Caco-2 (cell line): ENCODE results near the gene SPATS2L. TPM values are rescaled to one million over a fixed set of nuclear protein-coding genes. Genes with fewer than 3 reads are reported as not detected.
A peak's percentile ranks its signal among the peaks of the same experiment; 100 is the strongest.

Experiments
- BruUV-seq: library from RNA; stranded (reverse); fragments of 400-500 nt; replicated peaks from 2 replicates; lab custom pipeline; 2021; lab: Mats Ljungman, UMichigan
- CTCF ChIA-PET: fragments of 300-600 bp; sonication (Branson Sonifier 250); formaldehyde crosslinking; loops from one replicate; lab custom pipeline; 2022; ENCODE audit warnings: antibody characterized with exemption; lab: Charles Lee
- POLR2A ChIA-PET: fragments of 300-600 bp; sonication (Branson Sonifier 250); formaldehyde crosslinking; loops from one replicate; lab custom pipeline; 2022; ENCODE audit warnings: antibody characterized with exemption; lab: Charles Lee
- DNase-seq, 2 experiments: peaks; one replicate each; pipeline versions ENCODE4 v3.0.0 to v3.0.0-alpha.2; 2020 to 2022
- H3K27me3 ChIP-seq: replicated peaks from 2 replicates; pipeline ENCODE4 v1.6.0; 2011; ENCODE audit warnings: low read length; ENCODE audit not compliant: control insufficient read depth, insufficient read depth
- H3K36me3 ChIP-seq: 2 replicates; pipeline ENCODE4 v1.5.1; 2011; ENCODE audit warnings: low read length; ENCODE audit not compliant: control insufficient read depth, insufficient read depth
- H3K4me1 ChIP-seq: fragments of 250-450 bp; sonication (Bioruptor Pico); 2 replicates; pipeline ENCODE4 v1.5.1; 2020; ENCODE audit warnings: mild to moderate bottlenecking
- H3K4me3 ChIP-seq: 2 replicates; pipeline ENCODE4 v1.5.1; 2011; ENCODE audit warnings: low read depth, mild to moderate bottlenecking, control low read depth, low read length
- H3K9me3 ChIP-seq: fragments of 250-450 bp; sonication (Bioruptor Pico); 2 replicates; pipeline ENCODE4 v1.5.1; 2020; ENCODE audit warnings: mild to moderate bottlenecking, moderate library complexity
- H3K27ac Mint-ChIP-seq: one replicate; pipeline ENCODE4 v1.8.0; 2022; ENCODE audit warnings: mixed read lengths; ENCODE audit not compliant: unreplicated experiment
- H3K27me3 Mint-ChIP-seq: one replicate; pipeline ENCODE4 v1.8.0; 2022; ENCODE audit warnings: mixed read lengths; ENCODE audit not compliant: insufficient read depth, unreplicated experiment
- H3K36me3 Mint-ChIP-seq: one replicate; pipeline ENCODE4 v1.8.0; 2022; ENCODE audit warnings: mild to moderate bottlenecking, mixed read lengths; ENCODE audit not compliant: insufficient read depth, unreplicated experiment
- H3K4me1 Mint-ChIP-seq: one replicate; pipeline ENCODE4 v1.8.0; 2022; ENCODE audit warnings: low read depth, mixed read lengths; ENCODE audit not compliant: unreplicated experiment
- H3K4me3 Mint-ChIP-seq: one replicate; pipeline ENCODE4 v1.8.0; 2022; ENCODE audit warnings: mild to moderate bottlenecking, moderate library complexity, mixed read lengths; ENCODE audit not compliant: unreplicated experiment
- H3K9me3 Mint-ChIP-seq: one replicate; pipeline ENCODE4 v1.8.0; 2022; ENCODE audit warnings: mixed read lengths; ENCODE audit not compliant: unreplicated experiment
- CTCF ChIP-seq, 2 experiments: fragments of 200-600 bp in 1 of 2; IDR thresholded peaks; 1 replicate in 1 of 2; 2 replicates in 1 of 2; pipeline versions ENCODE4 v1.5.1 to v1.8.0; 2011 to 2022; ENCODE audit warnings: antibody characterized with exemption in 1 of 2, control low read depth in 1 of 2, inconsistent platforms in 1 of 2, low read depth in 1 of 2, low read length in 1 of 2, mild to moderate bottlenecking in 1 of 2, moderate library complexity in 1 of 2; ENCODE audit not compliant: insufficient read depth in 1 of 2, severe bottlenecking in 1 of 2, unreplicated experiment in 1 of 2
- intact Hi-C: fragments of 100-400 bp; cut with micrococcal nuclease; formaldehyde crosslinking; loops from one replicate; pipeline ENCODE4 v1.10.0; 2022; ENCODE audit not compliant: unreplicated experiment
- total RNA-seq: library from RNA; stranded (reverse); gene quantifications from 2 replicates; pipeline ENCODE4 v1.2.3, GENCODE V29; 2022

Gene SPATS2L
- total RNA-seq, 1 experiment from 2014 or later = 196 TPM

GRCh38 chr2:200475795-200476194 lies 169.3 kb downstream of the SPATS2L start:
- Mint-ChIP-seq H3K36me3 (peaks cover 89% of the 10 kb centered on the region), H3K9me3 (no peaks in the 10 kb centered on the region), H3K4me3 (no peak overlapping the region), H3K27ac (no peak overlapping the region), H3K27me3 (no peaks in the 10 kb centered on the region), H3K4me1 (peaks cover 20% of the 10 kb centered on the region)
- Histone ChIP-seq H3K9me3 (no peaks in the 10 kb centered on the region), H3K27me3 (no peaks in the 10 kb centered on the region), H3K36me3 (peaks cover 2% of the 10 kb centered on the region), H3K4me1 (peaks cover 25% of the 10 kb centered on the region), H3K4me3 (no peak overlapping the region)
- intact Hi-C loops = no loop called here
- no peak for DNase-seq
- BruUV-seq = no TSS peak
- no peak for TF ChIP-seq CTCF (IDR thresholded peaks at IDR 0.05; ENCODE audit: insufficient read depth in 1 of 2, low read depth in 1 of 2, low read length in 1 of 2, severe bottlenecking in 1 of 2, unreplicated experiment in 1 of 2)
- CTCF ChIA-PET = no interaction called here
- POLR2A ChIA-PET = no interaction called here

- peaks cover 20% of the 10 kb centered on the region for H3K4me1 Mint-ChIP-seq
- no peaks in the 10 kb centered on the region for H3K9me3 Mint-ChIP-seq
- H3K27ac Mint-ChIP-seq = no peak overlapping the region
- POLR2A ChIA-PET = no interaction called here
- Histone ChIP-seq H3K4me1 (peaks cover 32% of the 10 kb centered on the region), H3K36me3 (peaks cover 2% of the 10 kb centered on the region), H3K27me3 (no peaks in the 10 kb centered on the region), H3K4me3 (no peak overlapping the region), H3K9me3 (no peaks in the 10 kb centered on the region)
- H3K4me3 Mint-ChIP-seq = no peak overlapping the region
- BruUV-seq = no TSS peak
- no peak for TF ChIP-seq CTCF (IDR thresholded peaks at IDR 0.05; ENCODE audit: insufficient read depth in 1 of 2, low read depth in 1 of 2, low read length in 1 of 2, severe bottlenecking in 1 of 2, unreplicated experiment in 1 of 2)
- no peaks in the 10 kb centered on the region for H3K27me3 Mint-ChIP-seq
- H3K36me3 Mint-ChIP-seq = peaks cover 91% of the 10 kb centered on the region
- no peak for DNase-seq
- CTCF ChIA-PET = interaction anchor here (1.0 kb wide), 1 partner anchor 37 kb away, joined by 4 read pairs; no protein-coding TSS in a partner anchor
- intact Hi-C loops = no loop called here
Observed at GRCh38 chr2:200476836-200477235, 170.3 kb downstream of the SPATS2L start.

- intact Hi-C loops = no loop called here
- no peak for TF ChIP-seq CTCF (IDR thresholded peaks at IDR 0.05; ENCODE audit: insufficient read depth in 1 of 2, low read depth in 1 of 2, low read length in 1 of 2, severe bottlenecking in 1 of 2, unreplicated experiment in 1 of 2)
- ChIA-PET POLR2A (no interaction called here), CTCF (interaction anchor here (0.6 to 1.0 kb wide), 3 partner anchors 15 to 490 kb away, joined by 3 to 4 read pairs (median 3); no protein-coding TSS in a partner anchor)
- no peaks in the 10 kb centered on the region; the same call in none of the 2 replicates for H3K36me3 ChIP-seq
- H3K27me3 ChIP-seq = no peaks in the 10 kb centered on the region
- Mint-ChIP-seq H3K4me3 (no peak overlapping the region), H3K27ac (no peak overlapping the region), H3K27me3 (no peaks in the 10 kb centered on the region), H3K9me3 (no peaks in the 10 kb centered on the region), H3K4me1 (peaks cover 20% of the 10 kb centered on the region), H3K36me3 (peaks cover 85% of the 10 kb centered on the region)
- TSS peak; percentile 82 for BruUV-seq
- H3K4me3 ChIP-seq = no peak overlapping the region
- peaks cover 32% of the 10 kb centered on the region for H3K4me1 ChIP-seq
- no peaks in the 10 kb centered on the region for H3K9me3 ChIP-seq
- DNase-seq = no peak
Observed at GRCh38 chr2:200477667-200478131, 171.2 kb downstream of the SPATS2L start.
